K562 (cell line): Measurements from ENCODE around the gene PEBP1. TPM values are rescaled to one million over a fixed set of nuclear protein-coding genes. Genes with fewer than 3 reads are reported as not detected.

Experiments used
- GABPA ChIP-seq: fragments of 200-800 bp; sonication (Bioruptor generic); conservative IDR thresholded peaks from 2 replicates; pipeline ENCODE4 v1.6.1; 2016; ENCODE audit warnings: low read depth, missing genetic modification characterization, missing compliant biosample characterization
- HOXB6 ChIP-seq: fragments of 250-450 bp; sonication (Bioruptor Pico); IDR thresholded peaks from 2 replicates; pipeline ENCODE4 v1.5.1; 2022; ENCODE audit warnings: mild to moderate bottlenecking, borderline replicate concordance
- KLF1 ChIP-seq: fragments of 450-650 bp; IDR thresholded peaks from 2 replicates; pipeline ENCODE4 v1.6.1; 2016; ENCODE audit warnings: missing genetic modification characterization, missing compliant biosample characterization
- LARP7 ChIP-seq: fragments of 450-650 bp; IDR thresholded peaks from 2 replicates; pipeline ENCODE4 v1.6.1; 2016
- NEUROD1 ChIP-seq: fragments of 150-350 bp; IDR thresholded peaks from 2 replicates; pipeline ENCODE4 v1.6.1; 2014; ENCODE audit warnings: borderline replicate concordance, low read length, low read depth; ENCODE audit not compliant: partially characterized antibody
- POLR2B ChIP-seq: fragments of 450-650 bp; IDR thresholded peaks from 2 replicates; pipeline ENCODE4 v1.6.1; 2018; ENCODE audit warnings: low read depth; ENCODE audit not compliant: partially characterized antibody
- PYGO2 ChIP-seq: fragments of 450-650 bp; IDR thresholded peaks from 2 replicates; pipeline ENCODE4 v1.6.1; 2016; ENCODE audit warnings: mild to moderate bottlenecking, missing genetic modification characterization, moderate library complexity, missing compliant biosample characterization
- RBM22 ChIP-seq: fragments of 200-400 bp; formaldehyde crosslinking; IDR thresholded peaks from 2 replicates; pipeline ENCODE4 v1.6.1; 2018; ENCODE audit warnings: low read length, low read depth; ENCODE audit not compliant: poor library complexity, severe bottlenecking
- RNF2 ChIP-seq: sonication (generic); IDR thresholded peaks from 2 replicates; pipeline ENCODE4 v1.6.1; 2016
- STAG1 ChIP-seq: sonication (generic); formaldehyde crosslinking; IDR thresholded peaks from 2 replicates; pipeline ENCODE4 v1.5.0; 2020; ENCODE audit warnings: missing genetic modification reagents, borderline replicate concordance
- TBP ChIP-seq: optimal IDR thresholded peaks from 2 replicates; pipeline ENCODE3; 2011; ENCODE audit warnings: low read depth, low read length, improper control_type of control experiment
- ZNF146 ChIP-seq: IDR thresholded peaks from one replicate; pipeline ENCODE4 v1.6.1; 2018; ENCODE audit warnings: missing compliant biosample characterization; ENCODE audit not compliant: unreplicated experiment
- ZNF431 ChIP-seq: sonication (generic); formaldehyde crosslinking; IDR thresholded peaks from 2 replicates; pipeline ENCODE4 v1.8.0; 2022; ENCODE audit warnings: mild to moderate bottlenecking, missing genetic modification reagents
- ZNF583 ChIP-seq: fragments of 250-450 bp; sonication (Bioruptor Pico); IDR thresholded peaks from 2 replicates; pipeline ENCODE4 v1.4.0; 2020
- ZNF644 ChIP-seq: fragments of 200-800 bp; sonication (Bioruptor generic); IDR thresholded peaks from 2 replicates; pipeline ENCODE4 v1.6.1; 2016; ENCODE audit warnings: low read depth, missing genetic modification characterization, missing compliant biosample characterization
- ZNF830 ChIP-seq: fragments of 250-450 bp; sonication (Bioruptor Pico); IDR thresholded peaks from 2 replicates; pipeline ENCODE4 v1.5.0; 2021; ENCODE audit warnings: mild to moderate bottlenecking
- polyA plus RNA-seq, 8 experiments: library from polyadenylated mRNA; depleted of rRNA in 4 of 8; stranded (reverse) in 5 of 8; unstranded in 3 of 8; fragments of >200 nt; fragmentation: Nextera tagmentation in 2 of 8; fragmentation: Illumina TruSeq in 1 of 8; extraction: Ambion mirVana in 2 of 8; extraction: Trizol in 1 of 8; gene quantifications; 2 replicates each; pipeline versions ENCODE4 v1.2.1 to v1.2.3, GENCODE V29; 2011 to 2014; ENCODE audit warnings: inconsistent platforms in 1 of 8, missing spikeins in 1 of 8
- total RNA-seq, 7 experiments: library from RNA; depleted of rRNA in 6 of 7; stranded (reverse); fragments of >200 nt in 6 of 7; fragmentation: Illumina TruSeq in 2 of 7; extraction: Trizol in 2 of 7; gene quantifications; 2 replicates each; pipeline versions ENCODE4 v1.2.1 to v1.2.3, GENCODE V29; 2011 to 2021; ENCODE audit warnings: low replicate concordance in 1 of 7
- TF ChIP-seq, protein P1 (sequence below): fragments of 450-650 bp; conservative IDR thresholded peaks from 2 replicates; pipeline ENCODE4 v1.6.1; 2016; ENCODE audit warnings: missing genetic modification characterization, low read depth, mild to moderate bottlenecking, control low read depth, missing compliant biosample characterization
- TF ChIP-seq, protein P2 (sequence below): fragments of 450-650 bp; formaldehyde crosslinking; conservative IDR thresholded peaks from 2 replicates; pipeline ENCODE4 v1.4.0; 2022; ENCODE audit warnings: mild to moderate bottlenecking, missing genetic modification characterization
- TF ChIP-seq, protein P3 (sequence below): sonication (generic); formaldehyde crosslinking; IDR thresholded peaks from 2 replicates; pipeline ENCODE4 v1.8.0; 2022; ENCODE audit warnings: missing genetic modification reagents, mild to moderate bottlenecking, moderate library complexity, borderline replicate concordance
- TF ChIP-seq, protein P4 (sequence below): sonication (generic); formaldehyde crosslinking; IDR thresholded peaks from 2 replicates; pipeline ENCODE4 v1.9.0; 2022; ENCODE audit warnings: mild to moderate bottlenecking, missing genetic modification reagents
- TF ChIP-seq, protein P5 (sequence below): fragments of 450-650 bp; IDR thresholded peaks from 2 replicates; pipeline ENCODE4 v1.6.1; 2016; ENCODE audit warnings: borderline replicate concordance

PEBP1 gene
- total and polyA plus RNA-seq, 9 of the 15 experiments (the other 6 are each of a cell fraction or from before 2014, with no cell fraction given): 77.3 to 207 (median 153) TPM

DNA sequence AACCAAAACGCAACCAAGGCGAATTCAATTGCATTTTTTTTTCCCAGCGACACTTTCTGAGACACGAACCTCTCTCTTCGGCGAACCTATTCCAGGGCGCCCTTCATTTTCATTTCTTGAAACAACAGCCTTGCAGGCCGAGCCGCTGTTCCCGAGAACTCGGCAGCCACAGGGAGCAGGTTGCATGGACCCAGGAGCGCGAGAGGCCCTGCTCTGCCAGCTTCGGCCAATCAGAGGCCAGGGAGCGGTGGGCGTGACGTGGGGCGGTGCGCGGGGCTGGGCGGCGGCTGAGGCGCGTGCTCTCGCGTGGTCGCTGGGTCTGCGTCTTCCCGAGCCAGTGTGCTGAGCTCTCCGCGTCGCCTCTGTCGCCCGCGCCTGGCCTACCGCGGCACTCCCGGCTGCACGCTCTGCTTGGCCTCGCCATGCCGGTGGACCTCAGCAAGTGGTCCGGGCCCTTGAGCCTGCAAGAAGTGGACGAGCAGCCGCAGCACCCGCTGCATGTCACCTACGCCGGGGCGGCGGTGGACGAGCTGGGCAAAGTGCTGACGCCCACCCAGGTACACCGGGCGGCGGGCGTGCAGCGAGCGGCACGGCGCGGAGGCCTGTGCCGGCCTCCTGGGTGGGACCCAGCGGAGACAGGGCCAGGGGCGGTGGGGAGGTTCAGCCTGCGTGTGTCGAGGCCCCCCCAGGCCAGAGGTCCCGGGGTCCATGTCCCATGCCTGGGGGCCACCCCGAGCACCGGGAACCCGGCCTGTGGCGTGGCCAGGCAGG lies at the start of gene PEBP1 (continued):
- peak; percentile 51 for TF ChIP-seq NEUROD1
- peak; percentile 5 for TF ChIP-seq ZNF146 (CRISPR knock-in tag)
- TF ChIP-seq, protein P1, sequence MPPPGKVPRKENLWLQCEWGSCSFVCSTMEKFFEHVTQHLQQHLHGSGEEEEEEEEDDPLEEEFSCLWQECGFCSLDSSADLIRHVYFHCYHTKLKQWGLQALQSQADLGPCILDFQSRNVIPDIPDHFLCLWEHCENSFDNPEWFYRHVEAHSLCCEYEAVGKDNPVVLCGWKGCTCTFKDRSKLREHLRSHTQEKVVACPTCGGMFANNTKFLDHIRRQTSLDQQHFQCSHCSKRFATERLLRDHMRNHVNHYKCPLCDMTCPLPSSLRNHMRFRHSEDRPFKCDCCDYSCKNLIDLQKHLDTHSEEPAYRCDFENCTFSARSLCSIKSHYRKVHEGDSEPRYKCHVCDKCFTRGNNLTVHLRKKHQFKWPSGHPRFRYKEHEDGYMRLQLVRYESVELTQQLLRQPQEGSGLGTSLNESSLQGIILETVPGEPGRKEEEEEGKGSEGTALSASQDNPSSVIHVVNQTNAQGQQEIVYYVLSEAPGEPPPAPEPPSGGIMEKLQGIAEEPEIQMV (tag): no peak
- no peak; the same call in 1 of the 2 replicates for TF ChIP-seq ZNF644
- TF ChIP-seq PYGO2: no peak
- TF ChIP-seq GABPA (tag): no peak
- TF ChIP-seq KLF1 (tag): peak; percentile 57; the same call in 1 of the 2 replicates
- TF ChIP-seq STAG1 (CRISPR knock-in tag): no peak
- TF ChIP-seq ZNF431 (CRISPR knock-in tag): peak; percentile 87
- TF ChIP-seq LARP7: no peak
- TF ChIP-seq, protein P2, sequence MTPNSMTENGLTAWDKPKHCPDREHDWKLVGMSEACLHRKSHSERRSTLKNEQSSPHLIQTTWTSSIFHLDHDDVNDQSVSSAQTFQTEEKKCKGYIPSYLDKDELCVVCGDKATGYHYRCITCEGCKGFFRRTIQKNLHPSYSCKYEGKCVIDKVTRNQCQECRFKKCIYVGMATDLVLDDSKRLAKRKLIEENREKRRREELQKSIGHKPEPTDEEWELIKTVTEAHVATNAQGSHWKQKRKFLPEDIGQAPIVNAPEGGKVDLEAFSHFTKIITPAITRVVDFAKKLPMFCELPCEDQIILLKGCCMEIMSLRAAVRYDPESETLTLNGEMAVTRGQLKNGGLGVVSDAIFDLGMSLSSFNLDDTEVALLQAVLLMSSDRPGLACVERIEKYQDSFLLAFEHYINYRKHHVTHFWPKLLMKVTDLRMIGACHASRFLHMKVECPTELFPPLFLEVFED: no peak
- no peak for TF ChIP-seq RBM22
- TF ChIP-seq RNF2: peak; percentile 44; the same call in 1 of the 2 replicates
- TF ChIP-seq, protein P3, sequence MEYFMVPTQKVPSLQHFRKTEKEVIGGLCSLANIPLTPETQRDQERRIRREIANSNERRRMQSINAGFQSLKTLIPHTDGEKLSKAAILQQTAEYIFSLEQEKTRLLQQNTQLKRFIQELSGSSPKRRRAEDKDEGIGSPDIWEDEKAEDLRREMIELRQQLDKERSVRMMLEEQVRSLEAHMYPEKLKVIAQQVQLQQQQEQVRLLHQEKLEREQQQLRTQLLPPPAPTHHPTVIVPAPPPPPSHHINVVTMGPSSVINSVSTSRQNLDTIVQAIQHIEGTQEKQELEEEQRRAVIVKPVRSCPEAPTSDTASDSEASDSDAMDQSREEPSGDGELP (CRISPR knock-in tag): peak; percentile 84
- TF ChIP-seq, protein P4, sequence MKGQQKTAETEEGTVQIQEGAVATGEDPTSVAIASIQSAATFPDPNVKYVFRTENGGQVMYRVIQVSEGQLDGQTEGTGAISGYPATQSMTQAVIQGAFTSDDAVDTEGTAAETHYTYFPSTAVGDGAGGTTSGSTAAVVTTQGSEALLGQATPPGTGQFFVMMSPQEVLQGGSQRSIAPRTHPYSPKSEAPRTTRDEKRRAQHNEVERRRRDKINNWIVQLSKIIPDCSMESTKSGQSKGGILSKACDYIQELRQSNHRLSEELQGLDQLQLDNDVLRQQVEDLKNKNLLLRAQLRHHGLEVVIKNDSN (CRISPR knock-in tag): peak; percentile 69
- TF ChIP-seq, protein P5, sequence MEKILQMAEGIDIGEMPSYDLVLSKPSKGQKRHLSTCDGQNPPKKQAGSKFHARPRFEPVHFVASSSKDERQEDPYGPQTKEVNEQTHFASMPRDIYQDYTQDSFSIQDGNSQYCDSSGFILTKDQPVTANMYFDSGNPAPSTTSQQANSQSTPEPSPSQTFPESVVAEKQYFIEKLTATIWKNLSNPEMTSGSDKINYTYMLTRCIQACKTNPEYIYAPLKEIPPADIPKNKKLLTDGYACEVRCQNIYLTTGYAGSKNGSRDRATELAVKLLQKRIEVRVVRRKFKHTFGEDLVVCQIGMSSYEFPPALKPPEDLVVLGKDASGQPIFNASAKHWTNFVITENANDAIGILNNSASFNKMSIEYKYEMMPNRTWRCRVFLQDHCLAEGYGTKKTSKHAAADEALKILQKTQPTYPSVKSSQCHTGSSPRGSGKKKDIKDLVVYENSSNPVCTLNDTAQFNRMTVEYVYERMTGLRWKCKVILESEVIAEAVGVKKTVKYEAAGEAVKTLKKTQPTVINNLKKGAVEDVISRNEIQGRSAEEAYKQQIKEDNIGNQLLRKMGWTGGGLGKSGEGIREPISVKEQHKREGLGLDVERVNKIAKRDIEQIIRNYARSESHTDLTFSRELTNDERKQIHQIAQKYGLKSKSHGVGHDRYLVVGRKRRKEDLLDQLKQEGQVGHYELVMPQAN: peak; percentile 61; the same call in 1 of the 2 replicates
- TF ChIP-seq TBP: peak; percentile 67
- peak; percentile 74 for TF ChIP-seq POLR2B
- no peak for TF ChIP-seq HOXB6 (CRISPR knock-in tag)
- no peak for TF ChIP-seq ZNF830 (CRISPR knock-in tag)
- TF ChIP-seq ZNF583 (CRISPR knock-in tag): no peak
